Breast epithelium (tissue), 3 donors: ENCODE results near the gene KCTD1.

Experiments used
- POLR2A ChIP-seq: fragments of 450-650 bp; IDR thresholded peaks from one replicate; pipeline ENCODE4 v1.6.1; 2016; ENCODE audit warnings: antibody characterized with exemption, mild to moderate bottlenecking, moderate library complexity
- TF ChIP-seq, protein P1 (sequence below), 3 donors: fragments of 450-650 bp; IDR thresholded peaks; one replicate each; pipeline ENCODE4 v1.5.1; 2016 to 2017; ENCODE audit warnings: antibody characterized with exemption in 3 of 3, mild to moderate bottlenecking in 3 of 3, moderate library complexity in 3 of 3

DNA sequence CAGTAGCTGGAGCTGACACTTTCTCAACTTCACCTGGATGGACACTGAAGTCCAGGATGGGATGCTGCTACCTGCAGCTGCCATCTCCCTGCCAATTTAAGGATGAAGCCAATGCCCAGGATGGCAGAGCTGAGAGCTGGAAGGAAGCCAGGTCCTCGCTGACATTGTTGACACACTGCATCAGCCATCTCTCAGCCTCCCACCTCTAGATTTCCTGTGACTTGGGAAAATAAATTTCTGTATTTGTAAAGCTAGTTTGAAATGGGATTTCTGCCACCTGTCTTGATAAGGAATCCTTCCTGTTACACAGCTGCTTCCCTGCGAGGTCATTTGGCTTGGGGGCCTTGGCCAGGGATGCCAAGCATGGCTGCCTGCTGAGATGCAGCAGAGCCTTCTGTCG is 43.5 kb downstream of the KCTD1 start:
- TF ChIP-seq, protein P1, sequence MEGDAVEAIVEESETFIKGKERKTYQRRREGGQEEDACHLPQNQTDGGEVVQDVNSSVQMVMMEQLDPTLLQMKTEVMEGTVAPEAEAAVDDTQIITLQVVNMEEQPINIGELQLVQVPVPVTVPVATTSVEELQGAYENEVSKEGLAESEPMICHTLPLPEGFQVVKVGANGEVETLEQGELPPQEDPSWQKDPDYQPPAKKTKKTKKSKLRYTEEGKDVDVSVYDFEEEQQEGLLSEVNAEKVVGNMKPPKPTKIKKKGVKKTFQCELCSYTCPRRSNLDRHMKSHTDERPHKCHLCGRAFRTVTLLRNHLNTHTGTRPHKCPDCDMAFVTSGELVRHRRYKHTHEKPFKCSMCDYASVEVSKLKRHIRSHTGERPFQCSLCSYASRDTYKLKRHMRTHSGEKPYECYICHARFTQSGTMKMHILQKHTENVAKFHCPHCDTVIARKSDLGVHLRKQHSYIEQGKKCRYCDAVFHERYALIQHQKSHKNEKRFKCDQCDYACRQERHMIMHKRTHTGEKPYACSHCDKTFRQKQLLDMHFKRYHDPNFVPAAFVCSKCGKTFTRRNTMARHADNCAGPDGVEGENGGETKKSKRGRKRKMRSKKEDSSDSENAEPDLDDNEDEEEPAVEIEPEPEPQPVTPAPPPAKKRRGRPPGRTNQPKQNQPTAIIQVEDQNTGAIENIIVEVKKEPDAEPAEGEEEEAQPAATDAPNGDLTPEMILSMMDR (IDR thresholded peaks at IDR 0.05), result no peak
- no peak for TF ChIP-seq POLR2A
